ENCODE results near the gene MAOA.

The MAOA gene

GRCh38 chrX:43758044-43758443 is 101.9 kb downstream of the MAOA start:
- TF ChIP-seq ZFX (IDR thresholded peaks at IDR 0.05; ENCODE audit: borderline replicate concordance), result no peak
- no peak for TF ChIP-seq CTCF (IDR thresholded peaks at IDR 0.05)

GRCh38 chrX:43785930-43786591 is 130.0 kb downstream of the MAOA start:
- no peak overlapping the region for H3K27ac ChIP-seq
- TF ChIP-seq CTCF (IDR thresholded peaks at IDR 0.05), result no peak
- TF ChIP-seq ZFX (IDR thresholded peaks at IDR 0.05; ENCODE audit: borderline replicate concordance), result no peak

More at GRCh38 chrX:43758044-43758443, 101.9 kb downstream of the MAOA start:
- H3K27ac ChIP-seq, result no peak overlapping the region
